GM18907 (cell line): ENCODE data around the gene CHAC2.
A peak's percentile ranks its signal among the peaks of the same experiment; 100 is the strongest.
"Not testable (repeated sequence)": the region's sequence is repeated elsewhere in the genome, so short reads cannot be mapped to it uniquely, and the experiment has no call there.

Experiments used
- ATAC-seq: cut with Tn5 transposase; IDR thresholded peaks from one replicate; pipeline ENCODE4 v1.9.1; 2021; ENCODE audit warnings: mild to moderate bottlenecking, moderate library complexity; ENCODE audit not compliant: unreplicated experiment

CHAC2 gene

DNA sequence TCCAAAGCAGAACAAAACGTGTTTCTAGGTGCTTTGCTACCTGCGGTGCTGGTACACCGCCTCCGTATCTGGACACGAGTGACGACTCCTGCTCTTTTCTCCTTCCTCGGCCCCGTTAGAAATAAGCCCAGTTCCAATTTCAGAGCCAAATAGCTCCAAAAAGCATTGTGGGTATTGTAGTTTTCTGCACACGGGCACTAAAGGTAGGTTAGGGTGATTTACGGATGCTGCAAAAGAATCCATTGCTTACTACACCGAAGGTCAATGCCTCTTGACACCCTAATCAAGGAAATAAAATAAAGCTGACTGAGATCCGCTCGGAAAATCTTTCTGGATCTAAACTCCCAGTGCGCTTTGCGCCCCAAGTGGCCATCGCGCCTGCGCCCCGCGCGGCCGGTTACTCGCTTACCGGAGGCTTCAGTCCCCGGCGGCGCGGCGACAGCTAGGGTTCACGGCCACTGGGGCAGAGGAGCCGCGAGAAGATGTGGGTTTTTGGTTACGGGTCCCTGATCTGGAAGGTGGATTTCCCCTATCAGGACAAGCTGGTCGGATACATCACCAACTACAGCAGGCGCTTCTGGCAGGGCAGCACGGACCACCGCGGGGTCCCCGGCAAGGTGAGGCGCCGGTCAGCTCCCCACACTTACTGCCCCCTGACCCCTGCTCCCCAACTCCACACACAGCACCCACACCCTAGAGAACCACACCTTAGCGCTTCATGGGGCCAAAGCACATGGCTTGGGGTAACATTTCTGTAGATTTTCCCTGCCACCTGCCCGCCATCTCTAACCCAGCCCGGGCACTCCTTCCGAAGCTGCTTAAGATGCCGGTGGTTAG lies at the start of gene CHAC2:
Gene CHAC2, plus strand, starts transcription at position 400 of the 837 bp plus-strand sequence. Its CDS starts 83 bp downstream, at position 483.
- peak; percentile 95 for ATAC-seq

DNA sequence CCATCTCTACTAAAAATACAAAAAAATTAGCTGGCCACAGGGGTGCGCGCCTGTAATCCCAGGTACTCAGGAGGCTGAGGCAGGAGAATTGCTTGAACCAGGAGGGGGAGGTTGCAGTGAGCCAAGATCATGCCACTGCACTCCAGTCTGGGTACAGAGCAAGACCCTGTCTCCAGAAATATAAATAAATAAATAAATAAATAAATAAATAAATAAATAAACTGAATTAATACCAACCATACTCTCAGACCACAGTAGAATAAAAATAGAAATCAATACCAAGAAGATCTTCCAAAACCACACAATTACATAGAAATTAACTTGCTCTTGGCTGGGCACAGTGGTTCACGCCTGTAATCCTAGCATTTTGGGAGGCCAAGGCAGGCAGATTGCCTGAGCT lies 46.7 kb upstream of the CHAC2 start:
- not testable (repeated sequence) for ATAC-seq

DNA sequence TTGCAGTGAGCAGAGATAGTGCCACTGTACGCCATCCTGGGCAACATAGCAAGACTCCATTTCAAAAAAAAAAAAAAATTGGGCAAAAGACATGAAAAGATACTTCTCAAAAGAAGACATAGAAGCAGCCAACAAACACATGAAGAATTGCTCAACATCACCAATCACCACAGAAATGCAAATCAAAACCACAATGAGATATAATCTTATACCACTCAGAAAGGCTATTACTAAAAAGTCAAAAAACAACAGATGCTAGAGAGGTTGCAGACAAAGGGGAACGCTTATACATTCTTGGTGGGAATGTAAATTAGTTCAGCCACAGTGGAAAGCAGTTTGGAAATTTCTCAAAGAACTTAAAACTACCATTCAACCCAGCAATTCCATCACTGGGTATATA lies 43.1 kb upstream of the CHAC2 start:
- ATAC-seq: no peak

DNA sequence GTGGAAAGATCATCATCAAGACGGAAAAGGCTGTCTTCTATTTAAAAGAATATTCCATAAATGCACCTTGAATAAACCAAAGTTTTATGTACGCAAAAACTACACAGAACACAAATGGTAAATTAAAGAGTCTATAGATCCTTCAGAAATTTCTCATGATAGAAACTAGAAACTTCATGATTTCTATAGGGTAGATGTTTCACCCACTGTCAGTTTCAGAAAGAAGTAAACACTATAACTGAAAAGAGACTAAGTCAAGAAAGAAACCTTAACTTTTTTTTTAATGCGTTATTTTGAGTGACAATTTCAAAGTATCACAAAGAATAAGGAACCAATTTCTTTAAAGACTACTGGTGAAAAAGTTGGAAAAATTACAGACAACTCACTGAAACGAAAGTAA lies 41.9 kb upstream of the CHAC2 start:
- no peak for ATAC-seq

DNA sequence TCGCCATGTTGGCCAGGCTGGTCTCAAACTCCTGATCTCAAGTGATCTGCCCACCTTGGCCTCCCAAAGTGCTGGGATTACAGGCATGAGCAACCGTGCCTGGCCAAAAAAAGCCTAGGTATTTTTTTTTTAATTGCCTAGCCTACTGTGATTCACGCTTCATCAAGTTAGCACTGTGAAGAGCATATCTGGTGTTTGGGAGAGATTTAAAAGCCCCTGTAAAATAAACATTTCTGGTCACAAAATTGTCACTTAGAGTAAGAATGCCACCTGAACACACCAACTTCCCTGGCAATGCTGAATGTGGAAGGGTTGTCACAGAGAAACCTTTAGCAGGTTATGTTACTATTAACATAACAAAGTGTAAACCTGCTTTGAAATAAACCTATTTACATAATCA lies 39.7 kb upstream of the CHAC2 start:
- no peak for ATAC-seq

DNA sequence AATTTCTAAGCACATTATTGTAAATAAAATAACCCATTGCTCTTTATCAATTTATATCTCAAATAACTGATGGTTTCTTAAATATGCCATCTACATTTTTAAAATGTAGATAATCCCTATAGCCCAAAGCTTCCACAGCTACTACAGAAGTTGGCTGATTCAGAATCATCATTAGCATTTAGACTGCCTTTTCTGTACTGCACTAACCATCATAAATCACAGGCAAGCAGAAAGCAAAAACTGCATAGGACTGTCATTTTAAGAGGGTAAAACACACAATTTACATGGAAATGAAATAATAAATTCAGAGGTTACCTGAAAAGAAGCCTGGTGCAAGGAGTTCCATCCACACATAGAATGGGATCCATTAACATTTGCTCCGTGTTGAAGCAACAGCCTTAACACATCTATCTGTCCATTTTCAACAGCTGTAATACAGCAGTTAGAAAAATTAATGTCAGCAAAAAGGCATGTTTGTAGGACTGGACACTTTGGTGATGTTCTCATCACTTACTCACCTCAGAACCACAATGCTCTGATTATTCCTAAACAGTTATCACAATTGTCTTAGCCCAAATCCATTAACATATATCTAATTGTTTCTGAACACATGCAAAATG lies 38.4 kb upstream of the CHAC2 start:
- ATAC-seq: no peak

DNA sequence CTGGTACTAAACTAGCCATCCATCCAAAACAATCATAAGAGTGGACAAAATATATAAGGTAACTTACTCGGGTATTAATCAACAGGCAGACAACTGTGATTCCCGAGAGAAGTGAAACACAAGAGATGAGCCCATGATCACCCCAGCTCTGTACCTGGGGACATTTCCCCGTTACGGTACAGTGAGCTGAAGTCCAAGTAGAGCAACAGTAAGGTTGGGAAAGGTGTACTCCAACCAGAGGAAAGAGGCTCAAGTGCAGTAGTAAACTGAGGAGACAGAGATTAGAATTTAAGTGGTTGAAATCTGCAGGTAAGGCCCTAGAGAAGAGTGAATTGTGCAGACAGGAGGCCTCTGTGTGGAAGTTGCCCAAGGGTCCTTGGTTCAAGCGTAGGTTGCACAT lies 30.5 kb upstream of the CHAC2 start:
- ATAC-seq: no peak

DNA sequence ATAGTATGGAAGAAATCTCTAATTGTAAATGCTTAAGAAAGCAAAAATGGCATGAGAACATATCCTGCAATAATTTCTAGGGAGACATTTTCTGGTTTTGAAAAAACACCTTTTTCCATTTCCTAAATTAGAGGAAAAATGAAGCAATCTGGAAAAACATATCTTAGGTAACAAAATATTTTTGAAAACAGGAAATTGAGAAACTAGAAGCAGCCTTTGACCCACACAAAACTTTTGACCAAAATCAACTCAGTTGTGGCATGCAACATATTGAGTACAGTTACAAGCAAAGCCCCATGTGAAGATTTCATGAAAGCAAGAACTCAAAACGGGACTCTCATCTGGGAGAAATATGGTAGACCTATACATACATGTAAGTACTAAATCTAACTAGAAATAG lies 28.6 kb upstream of the CHAC2 start:
- ATAC-seq: no peak

DNA sequence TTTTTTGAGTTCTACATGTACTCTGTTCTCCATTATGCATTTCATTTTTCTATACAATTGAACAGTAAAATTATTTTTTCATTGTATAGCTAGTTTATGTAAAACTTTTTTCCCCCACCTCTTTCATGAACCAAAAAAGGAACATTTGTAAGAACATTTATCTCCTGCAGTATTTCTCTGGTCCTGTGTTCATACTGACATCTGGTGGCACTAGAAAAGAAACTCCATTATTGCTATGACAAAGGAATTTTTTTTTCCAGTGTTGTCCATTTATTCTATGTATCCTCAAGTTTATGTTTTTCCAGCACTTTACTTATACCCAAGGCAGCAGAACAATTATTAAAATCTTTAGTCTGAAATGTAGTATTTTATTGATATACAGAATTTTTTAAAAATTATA lies 27.4 kb upstream of the CHAC2 start:
- ATAC-seq: no peak

DNA sequence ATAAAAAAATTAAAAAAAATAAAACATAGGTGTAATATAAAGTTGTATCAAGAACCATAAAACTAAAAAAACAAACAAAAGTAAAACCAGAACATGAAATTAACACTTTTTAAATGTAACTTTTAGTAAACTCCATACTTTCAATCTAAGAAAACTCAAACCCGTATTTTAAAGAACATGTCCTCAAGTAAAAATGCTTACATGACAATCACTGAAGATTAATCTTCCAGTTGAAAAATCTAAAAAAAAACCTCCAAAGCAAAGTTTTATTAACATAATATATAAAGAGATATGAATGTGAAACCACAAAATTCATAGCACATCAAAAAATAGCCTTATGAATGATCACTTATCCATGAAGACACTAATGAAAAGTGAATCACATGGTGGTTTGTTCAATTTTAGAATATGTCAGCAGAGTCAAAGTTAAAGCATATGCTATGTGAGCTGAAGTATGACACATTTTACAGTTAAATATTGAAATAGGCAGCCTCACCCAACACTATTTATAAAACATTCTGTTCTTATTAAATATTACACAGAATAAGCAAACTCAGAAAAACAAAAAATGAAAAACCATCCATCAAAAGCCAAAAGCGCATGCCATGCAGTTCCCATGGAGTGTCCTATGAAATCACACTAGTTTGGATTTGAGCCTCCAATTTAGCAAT lies 23.1 kb upstream of the CHAC2 start:
- ATAC-seq: no peak

DNA sequence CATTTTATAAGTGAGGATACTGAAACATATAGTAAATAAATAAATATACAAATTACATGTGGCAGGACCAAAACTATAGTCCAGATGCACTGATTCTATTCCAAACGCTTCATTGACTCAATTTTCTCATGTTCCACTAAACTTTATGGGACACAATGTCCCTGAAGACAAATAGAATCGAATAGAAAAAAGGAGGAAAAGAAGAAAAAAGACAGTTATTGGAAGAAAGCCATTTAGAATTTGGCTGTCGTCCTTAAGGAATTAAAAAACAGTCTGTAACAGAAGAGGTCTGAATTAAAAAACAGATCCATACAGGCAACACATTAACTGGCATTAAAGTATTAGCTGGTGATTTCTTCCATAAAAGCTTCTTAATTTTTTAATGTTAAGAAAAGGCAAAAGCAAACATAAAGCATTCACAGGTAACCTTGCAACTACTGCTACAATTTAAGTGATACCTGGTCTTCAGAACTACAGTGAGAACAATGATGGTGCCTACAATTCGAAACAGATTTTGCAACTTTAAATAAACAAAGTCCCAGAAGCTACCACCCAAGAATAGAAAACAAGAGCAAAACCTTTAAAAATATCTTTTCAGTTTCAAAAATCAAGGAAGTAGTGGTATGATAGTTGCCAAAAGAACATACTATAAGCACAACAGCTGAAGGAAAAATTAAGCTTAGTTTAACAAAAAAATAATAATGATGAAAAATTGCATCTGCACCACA lies 17.4 kb upstream of the CHAC2 start:
- no peak for ATAC-seq

DNA sequence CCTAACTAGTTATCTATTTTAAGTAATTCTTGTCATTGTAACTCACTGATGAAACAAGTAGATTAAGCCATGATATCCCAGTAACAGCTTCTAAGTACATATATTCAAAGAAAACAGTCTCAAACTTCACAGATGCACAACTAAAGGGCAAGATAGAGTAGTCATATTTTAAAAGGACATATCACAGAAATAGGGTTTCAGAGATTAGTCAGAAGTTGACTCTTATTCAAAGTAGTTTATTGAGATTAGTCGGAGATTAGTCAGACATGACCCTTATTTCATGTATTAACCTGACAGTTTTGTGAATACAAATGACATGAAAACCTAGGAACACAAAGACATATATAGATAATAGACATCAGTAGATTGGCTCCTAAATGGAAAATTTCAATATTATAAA lies 15.9 kb upstream of the CHAC2 start:
- peak; percentile 95 for ATAC-seq

DNA sequence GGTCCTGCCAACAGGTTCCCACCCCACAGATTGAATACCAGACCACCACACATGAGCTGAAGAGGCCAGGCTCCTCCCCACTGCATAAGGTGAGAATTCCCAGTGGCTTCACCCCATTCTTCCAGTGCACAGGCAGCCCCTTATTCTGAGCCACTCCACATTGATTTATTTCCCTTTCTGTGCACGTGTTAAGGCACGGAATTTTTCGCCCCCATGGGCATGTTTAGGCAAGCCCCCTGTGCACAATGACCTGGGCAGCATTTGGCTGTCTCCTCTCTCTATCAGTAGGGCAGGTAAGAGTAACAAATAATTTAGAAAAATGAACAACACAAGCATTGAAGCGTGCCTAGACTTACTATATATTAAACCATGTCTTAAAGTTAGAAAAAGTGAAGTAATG lies 15.2 kb upstream of the CHAC2 start:
- ATAC-seq: no peak

DNA sequence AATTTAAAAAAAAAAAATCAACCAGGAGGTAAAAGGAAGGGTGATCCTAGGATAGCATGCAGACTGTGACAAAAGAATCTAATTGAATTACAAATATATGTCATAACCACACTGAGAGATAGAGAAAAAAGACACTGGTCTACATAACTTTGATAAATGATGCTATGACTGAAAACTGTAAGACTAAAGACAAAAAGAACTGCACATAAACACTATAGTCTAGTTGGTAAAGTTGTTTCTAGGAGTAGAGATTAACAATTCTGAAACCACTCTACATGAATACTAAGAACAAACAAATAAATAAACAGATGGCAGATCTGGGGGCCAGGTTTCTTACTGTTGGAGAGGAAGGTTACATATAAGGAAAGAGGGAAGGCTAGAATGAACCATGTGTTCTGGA lies 14.6 kb upstream of the CHAC2 start:
- ATAC-seq: no peak

DNA sequence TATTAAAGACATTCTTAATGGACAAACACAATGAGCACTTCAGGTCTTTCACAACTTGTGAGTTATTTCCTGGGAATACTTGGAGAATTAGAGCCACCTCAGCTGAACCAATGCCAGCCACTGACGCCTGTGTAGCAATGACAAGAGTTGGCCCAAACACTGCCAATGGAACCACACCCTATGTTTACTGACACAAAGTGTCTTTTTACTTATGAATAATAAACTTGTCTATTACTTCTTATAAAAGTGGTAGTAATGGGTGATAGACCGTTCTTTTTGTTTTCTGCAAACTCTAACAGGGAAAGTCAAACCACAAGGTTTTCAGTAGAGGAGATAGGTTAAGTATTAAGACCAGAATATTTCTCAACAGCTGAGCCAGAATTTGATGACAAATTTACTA lies 12.5 kb upstream of the CHAC2 start:
- ATAC-seq: peak; percentile 42

DNA sequence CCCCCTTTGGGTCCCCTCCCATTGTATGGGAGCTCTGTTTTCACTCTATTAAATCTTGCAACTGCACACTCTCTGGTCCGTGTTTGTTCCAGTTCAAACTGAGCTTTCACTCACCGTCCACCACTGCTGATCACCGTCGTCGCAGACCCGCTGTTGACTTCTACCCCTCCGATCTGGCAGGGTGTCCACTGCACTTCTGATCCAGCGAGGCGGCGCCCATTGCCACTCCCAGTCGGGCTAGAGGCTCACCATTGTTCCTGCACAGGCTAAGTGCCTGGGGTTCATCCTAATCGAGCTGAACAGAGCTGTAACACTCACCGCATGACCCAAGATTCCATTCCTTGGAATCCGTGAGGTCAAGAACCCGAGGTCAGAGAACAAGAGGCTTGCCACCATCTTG lies 11.0 kb upstream of the CHAC2 start:
- no peak for ATAC-seq

DNA sequence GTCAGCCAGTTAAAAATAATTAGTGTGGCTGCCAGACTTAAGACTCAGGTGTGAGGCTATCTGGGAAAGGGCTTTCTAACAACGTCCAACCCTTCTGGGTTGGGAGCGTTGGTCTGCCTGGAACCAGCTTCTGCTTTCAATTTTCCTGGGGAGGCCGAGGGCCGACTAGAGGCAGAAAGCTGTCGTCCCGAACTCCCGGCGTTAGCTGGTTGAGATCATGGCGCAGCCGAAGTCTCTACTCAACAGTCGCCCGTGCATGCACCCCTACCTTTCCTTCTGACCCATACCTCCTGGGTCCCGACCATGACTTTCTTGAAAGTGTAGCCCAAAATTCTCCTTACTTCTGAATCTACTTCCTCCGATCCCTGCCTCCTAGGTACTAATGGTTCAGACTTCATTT lies 10.4 kb upstream of the CHAC2 start:
- not testable (repeated sequence) for ATAC-seq

DNA sequence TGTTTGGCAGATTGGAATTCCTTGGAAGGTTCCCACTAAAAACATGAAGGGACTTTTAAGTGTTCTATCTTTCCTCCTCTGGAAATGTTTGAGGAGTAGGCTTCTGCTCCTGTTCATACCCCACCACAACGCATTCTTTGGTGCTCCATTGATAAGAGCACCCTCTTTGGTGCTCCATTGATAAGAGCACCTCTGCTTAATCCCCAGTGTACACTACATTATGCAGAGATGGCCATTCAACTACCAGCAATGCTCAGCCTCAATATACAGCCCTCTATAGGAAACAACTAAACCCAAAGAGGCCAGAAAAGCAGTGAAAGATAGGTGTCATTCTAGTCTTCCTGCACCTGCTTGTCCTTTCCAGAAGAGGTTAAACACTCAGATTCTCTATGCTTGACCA lies 1.8 kb upstream of the CHAC2 start:
- ATAC-seq: no peak

DNA sequence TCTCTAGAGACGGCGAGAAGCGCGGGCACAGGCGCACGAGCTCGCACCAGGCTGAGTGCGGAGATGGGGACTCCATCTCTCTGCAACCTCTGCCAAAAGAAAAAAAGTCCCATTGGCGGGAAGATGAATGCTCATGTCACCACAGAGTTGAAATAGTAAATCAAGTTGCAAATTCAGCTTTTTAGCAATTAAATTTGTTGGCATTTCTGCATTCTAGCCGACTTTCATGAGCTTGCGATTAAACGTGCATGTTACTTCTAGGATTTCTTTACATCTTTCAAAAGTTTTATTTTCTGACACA lies 588 bp downstream of the CHAC2 start:
- ATAC-seq: peak; percentile 62

DNA sequence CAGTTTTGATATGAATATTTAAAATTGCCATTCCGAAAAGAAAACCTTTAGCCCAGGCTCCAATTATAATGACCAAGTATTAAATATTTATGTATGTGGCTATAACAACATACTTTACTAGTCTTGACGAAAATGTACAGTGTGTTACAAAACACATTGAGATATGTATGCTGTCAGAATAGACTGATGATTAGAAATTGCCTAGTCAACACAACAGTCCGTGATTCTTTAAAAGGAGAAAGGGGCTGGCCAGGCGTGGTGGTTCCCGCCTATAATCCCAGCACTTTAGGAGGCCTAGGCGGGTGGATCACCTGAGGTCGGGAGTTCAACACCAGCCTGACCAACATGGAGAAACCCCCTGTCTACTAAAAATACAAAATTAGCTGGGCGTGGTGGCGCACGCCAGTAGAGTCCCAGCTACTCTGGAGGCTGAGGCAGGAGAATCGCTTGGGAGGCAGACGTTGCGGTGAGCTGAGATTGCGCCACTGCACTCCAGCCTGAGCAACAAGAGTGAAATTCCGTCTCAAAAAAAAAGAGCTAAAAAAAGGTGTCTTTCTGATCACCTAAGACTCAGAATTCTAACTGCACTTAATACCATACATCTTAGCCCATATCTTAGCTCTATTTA lies 1.8 kb downstream of the CHAC2 start:
- no peak for ATAC-seq

DNA sequence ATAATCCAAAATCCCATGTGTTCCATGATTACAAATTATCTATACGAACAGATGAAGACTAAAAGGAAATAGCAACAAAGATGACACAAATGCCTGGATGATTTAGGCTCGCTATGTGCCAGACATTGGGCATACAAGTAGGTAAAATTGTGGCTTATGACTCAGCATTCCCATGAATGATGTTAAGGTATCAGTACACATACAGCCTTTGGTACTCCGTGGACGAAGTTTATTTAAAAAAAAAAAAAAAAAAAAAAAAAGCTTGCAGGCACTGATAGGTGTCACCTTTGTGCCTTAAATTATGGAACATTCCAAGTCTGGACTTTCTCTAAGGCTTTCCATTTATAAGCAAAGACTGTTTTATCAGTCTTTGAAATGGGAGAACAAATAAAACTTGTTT lies 2.7 kb downstream of the CHAC2 start:
- ATAC-seq: no peak
